OCI-LY7 (cell line): ENCODE data around the gene ATAD3A. TPM values are rescaled to one million over a fixed set of nuclear protein-coding genes. Genes with fewer than 3 reads are reported as not detected.
"Not testable (repeated sequence)": the region's sequence is repeated elsewhere in the genome, so short reads cannot be mapped to it uniquely, and the experiment has no call there.

Source experiments
- BruUV-seq: library from RNA; stranded (reverse); fragments of 400-500 nt; replicated peaks from 2 replicates; lab custom pipeline; 2021; lab: Mats Ljungman, UMichigan
- CTCF ChIA-PET: fragments of 300-600 bp; sonication (Branson Sonifier 250); formaldehyde crosslinking; loops from one replicate; lab custom pipeline; 2022; ENCODE audit warnings: antibody characterized with exemption; ENCODE audit not compliant: unreplicated experiment; lab: Charles Lee
- POLR2A ChIA-PET: fragments of 300-600 bp; sonication (Branson Sonifier 250); formaldehyde crosslinking; loops from one replicate; lab custom pipeline; 2022; ENCODE audit warnings: antibody characterized with exemption; lab: Charles Lee
- DNase-seq: peaks from one replicate; pipeline ENCODE4 v3.0.0-alpha.2; 2015; ENCODE audit warnings: low spot score
- H2AFZ ChIP-seq: fragments of 200-600 bp; sonication (generic), shearing (Covaris generic); 2 replicates; pipeline ENCODE4 v1.6.1; 2014; ENCODE audit warnings: mild to moderate bottlenecking, antibody characterized with exemption, low read length, moderate library complexity
- H3K27ac ChIP-seq: fragments of 200-600 bp; sonication (generic); 2 replicates; pipeline ENCODE4 v1.5.1; 2014; ENCODE audit warnings: mixed run types, low read depth, mild to moderate bottlenecking, moderate library complexity, low read length, inconsistent platforms; ENCODE audit not compliant: poor library complexity, severe bottlenecking
- H3K36me3 ChIP-seq: fragments of 200-600 bp; sonication (generic); 2 replicates; pipeline ENCODE4 v1.6.1; 2014; ENCODE audit warnings: mild to moderate bottlenecking, antibody characterized with exemption, low read length, moderate library complexity, mixed read lengths; ENCODE audit not compliant: insufficient read depth
- H3K4me1 ChIP-seq: fragments of 200-600 bp; sonication (generic); 2 replicates; pipeline ENCODE4 v1.5.1; 2014; ENCODE audit warnings: mild to moderate bottlenecking, low read length; ENCODE audit not compliant: insufficient read depth, poor library complexity, severe bottlenecking
- H3K4me2 ChIP-seq: fragments of 200-600 bp; sonication (generic); 2 replicates; pipeline ENCODE4 v1.6.1; 2014; ENCODE audit warnings: mild to moderate bottlenecking, low read length
- H3K4me3 ChIP-seq: fragments of 200-600 bp; sonication (generic); 2 replicates; pipeline ENCODE4 v1.5.1; 2014; ENCODE audit warnings: mild to moderate bottlenecking, low read depth, low read length; ENCODE audit not compliant: poor library complexity, severe bottlenecking
- H3K79me2 ChIP-seq: fragments of 200-600 bp; sonication (generic); 2 replicates; pipeline ENCODE4 v1.6.1; 2016; ENCODE audit warnings: low read depth, mild to moderate bottlenecking, low read length, moderate library complexity, mixed read lengths; ENCODE audit not compliant: insufficient read depth
- H3K9me2 ChIP-seq: fragments of 200-600 bp; sonication (generic); 2 replicates; pipeline ENCODE4 v1.6.1; 2016; ENCODE audit warnings: mild to moderate bottlenecking, low read length, mixed read lengths; ENCODE audit not compliant: insufficient read depth
- H3K9me3 ChIP-seq: fragments of 200-600 bp; sonication (generic); 2 replicates; pipeline ENCODE4 v1.6.1; 2014; ENCODE audit warnings: mild to moderate bottlenecking, mixed run types, low read length, mixed read lengths
- H4K20me1 ChIP-seq: fragments of 200-600 bp; sonication (generic); 2 replicates; pipeline ENCODE4 v1.6.1; 2014; ENCODE audit warnings: mild to moderate bottlenecking, antibody characterized with exemption, low read length, moderate library complexity, mixed read lengths; ENCODE audit not compliant: insufficient read depth
- EZH2phosphoT487 ChIP-seq: fragments of 200-600 bp; sonication (generic); IDR thresholded peaks from 2 replicates; pipeline ENCODE4 v1.6.1; 2018; ENCODE audit warnings: low read depth, borderline replicate concordance, mild to moderate bottlenecking, mixed run types, antibody characterized with exemption, low read length, moderate library complexity, mixed read lengths
- intact Hi-C: fragments of 100-400 bp; cut with micrococcal nuclease; formaldehyde crosslinking; loops from one replicate; pipeline ENCODE4 v1.10.0; 2022; ENCODE audit not compliant: unreplicated experiment
- total RNA-seq, 2 experiments: library from RNA; depleted of rRNA in 1 of 2; stranded (reverse); fragments of >200 nt in 1 of 2; shearing (Covaris generic) in 1 of 2; gene quantifications; 2 replicates each; pipeline ENCODE4 v1.2.3, GENCODE V29; 2014 to 2022
- TF ChIP-seq, protein P1 (sequence below): fragments of 200-600 bp; sonication (generic); conservative IDR thresholded peaks from 2 replicates; pipeline ENCODE4 v1.5.1; 2014; ENCODE audit warnings: mild to moderate bottlenecking, antibody characterized with exemption, low read length, moderate library complexity, mixed read lengths

ATAD3A gene
- total RNA-seq, 2 experiments from 2014 or later, result 81.9 to 88.6 TPM

DNA sequence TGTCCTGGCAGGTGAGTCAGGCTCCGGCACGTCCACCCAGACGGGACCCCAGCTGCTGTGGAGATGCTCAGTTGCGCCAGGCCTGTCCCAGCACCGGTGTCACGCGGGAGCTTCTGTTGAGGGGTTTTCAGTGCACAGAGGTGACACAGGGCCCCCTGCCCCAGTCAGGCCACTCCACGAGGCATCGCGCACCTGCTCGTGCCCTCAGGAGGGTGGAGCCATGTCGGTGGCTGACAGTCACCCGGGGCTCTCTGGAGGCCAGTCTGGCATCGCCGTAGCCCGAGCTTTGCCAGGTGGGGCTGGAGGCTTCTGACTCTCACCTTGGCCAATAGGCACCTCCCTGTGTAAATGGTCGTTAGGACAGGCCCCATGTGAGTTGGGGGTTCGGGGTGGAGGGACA lies 17.4 kb downstream of the ATAD3A start:
- Histone ChIP-seq H3K4me3 (no peak overlapping the region), H3K4me1 (no peaks in the 10 kb centered on the region), H3K27ac (no peak overlapping the region), H3K9me3 (0 out of 2 replicates have a peak, but pooled peaks cover 4% of the 10 kb centered on the region), H2AFZ (no peak overlapping the region), H3K36me3 (peaks cover 73% of the 10 kb centered on the region), H4K20me1 (no peaks in the 10 kb centered on the region), H3K4me2 (no peak overlapping the region), H3K9me2 (no peaks in the 10 kb centered on the region), H3K79me2 (no peaks in the 10 kb centered on the region)
- intact Hi-C loops, result no loop called here
- ChIA-PET POLR2A (no interaction called here), CTCF (no interaction called here)
- no peak for DNase-seq
- TF ChIP-seq, protein P1, sequence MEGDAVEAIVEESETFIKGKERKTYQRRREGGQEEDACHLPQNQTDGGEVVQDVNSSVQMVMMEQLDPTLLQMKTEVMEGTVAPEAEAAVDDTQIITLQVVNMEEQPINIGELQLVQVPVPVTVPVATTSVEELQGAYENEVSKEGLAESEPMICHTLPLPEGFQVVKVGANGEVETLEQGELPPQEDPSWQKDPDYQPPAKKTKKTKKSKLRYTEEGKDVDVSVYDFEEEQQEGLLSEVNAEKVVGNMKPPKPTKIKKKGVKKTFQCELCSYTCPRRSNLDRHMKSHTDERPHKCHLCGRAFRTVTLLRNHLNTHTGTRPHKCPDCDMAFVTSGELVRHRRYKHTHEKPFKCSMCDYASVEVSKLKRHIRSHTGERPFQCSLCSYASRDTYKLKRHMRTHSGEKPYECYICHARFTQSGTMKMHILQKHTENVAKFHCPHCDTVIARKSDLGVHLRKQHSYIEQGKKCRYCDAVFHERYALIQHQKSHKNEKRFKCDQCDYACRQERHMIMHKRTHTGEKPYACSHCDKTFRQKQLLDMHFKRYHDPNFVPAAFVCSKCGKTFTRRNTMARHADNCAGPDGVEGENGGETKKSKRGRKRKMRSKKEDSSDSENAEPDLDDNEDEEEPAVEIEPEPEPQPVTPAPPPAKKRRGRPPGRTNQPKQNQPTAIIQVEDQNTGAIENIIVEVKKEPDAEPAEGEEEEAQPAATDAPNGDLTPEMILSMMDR, result no peak
- no peak for TF ChIP-seq EZH2phosphoT487
- BruUV-seq, result no TSS peak

DNA sequence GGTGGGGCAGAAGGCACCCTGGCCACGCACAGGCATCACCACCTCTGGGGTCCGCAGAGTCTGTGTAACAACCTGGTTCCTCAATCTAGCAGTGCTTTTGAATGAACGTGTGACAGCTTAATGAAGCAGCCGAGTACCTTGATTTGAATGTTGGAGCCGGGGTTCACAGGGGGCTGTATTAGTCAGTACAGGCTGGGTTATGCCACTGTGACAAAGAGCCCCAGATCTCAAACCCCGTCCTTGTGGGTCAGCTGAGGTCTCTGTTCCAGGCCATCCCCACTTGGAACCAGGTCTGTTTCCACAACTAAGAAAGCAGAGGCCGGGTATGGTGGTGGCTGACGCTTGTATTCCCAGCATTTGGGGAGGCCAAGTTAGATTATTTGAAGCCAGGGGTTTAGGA lies 18.0 kb downstream of the ATAD3A start:
- Histone ChIP-seq H3K9me3 (0 out of 2 replicates have a peak, but pooled peaks cover 4% of the 10 kb centered on the region), H3K9me2 (no peaks in the 10 kb centered on the region), H3K4me2 (no peak overlapping the region), H3K36me3 (peaks cover 74% of the 10 kb centered on the region), H3K4me3 (no peak overlapping the region), H3K4me1 (no peaks in the 10 kb centered on the region), H2AFZ (no peak overlapping the region), H3K27ac (no peak overlapping the region), H3K79me2 (no peaks in the 10 kb centered on the region), H4K20me1 (no peaks in the 10 kb centered on the region)
- POLR2A ChIA-PET, result no interaction called here
- TF ChIP-seq EZH2phosphoT487, result no peak
- TF ChIP-seq, protein P1, result no peak
- no TSS peak for BruUV-seq
- intact Hi-C loops, result no loop called here
- DNase-seq, result no peak
- CTCF ChIA-PET, result no interaction called here

DNA sequence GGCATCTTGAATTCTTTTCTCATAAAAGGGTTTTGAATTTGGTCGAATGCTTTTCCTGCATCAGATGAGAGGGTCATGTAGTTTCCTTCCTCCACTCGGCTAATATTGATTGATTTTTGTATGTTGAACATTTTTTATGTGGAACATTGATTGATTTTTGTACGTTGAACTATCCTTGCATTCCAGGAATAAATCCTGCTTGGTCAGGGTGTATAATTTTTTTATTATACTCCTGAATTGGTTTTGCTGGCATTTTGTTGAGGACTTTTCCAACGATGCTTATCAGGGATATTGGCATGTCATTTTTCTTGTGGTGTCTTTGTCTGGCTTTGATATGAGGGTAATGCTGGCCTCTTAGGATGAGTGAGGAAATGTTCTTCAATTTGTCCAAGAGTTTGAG lies 20.0 kb downstream of the ATAD3A start:
- no peaks in the 10 kb centered on the region for H3K9me2 ChIP-seq
- no peak overlapping the region for H3K4me3 ChIP-seq
- H3K4me1 ChIP-seq, result no peaks in the 10 kb centered on the region
- BruUV-seq, result no TSS peak
- no peak overlapping the region for H3K27ac ChIP-seq
- H2AFZ ChIP-seq, result no peak overlapping the region
- POLR2A ChIA-PET, result no interaction called here
- no peak overlapping the region for H3K4me2 ChIP-seq
- CTCF ChIA-PET, result no interaction called here
- intact Hi-C loops, result no loop called here
- H3K9me3 ChIP-seq, result 0 out of 2 replicates have a peak, but pooled peaks cover 4% of the 10 kb centered on the region
- TF ChIP-seq, protein P1, result no peak
- TF ChIP-seq EZH2phosphoT487, result no peak
- H4K20me1 ChIP-seq, result no peaks in the 10 kb centered on the region
- DNase-seq, result no peak
- H3K36me3 ChIP-seq, result peaks cover 60% of the 10 kb centered on the region
- no peaks in the 10 kb centered on the region for H3K79me2 ChIP-seq

DNA sequence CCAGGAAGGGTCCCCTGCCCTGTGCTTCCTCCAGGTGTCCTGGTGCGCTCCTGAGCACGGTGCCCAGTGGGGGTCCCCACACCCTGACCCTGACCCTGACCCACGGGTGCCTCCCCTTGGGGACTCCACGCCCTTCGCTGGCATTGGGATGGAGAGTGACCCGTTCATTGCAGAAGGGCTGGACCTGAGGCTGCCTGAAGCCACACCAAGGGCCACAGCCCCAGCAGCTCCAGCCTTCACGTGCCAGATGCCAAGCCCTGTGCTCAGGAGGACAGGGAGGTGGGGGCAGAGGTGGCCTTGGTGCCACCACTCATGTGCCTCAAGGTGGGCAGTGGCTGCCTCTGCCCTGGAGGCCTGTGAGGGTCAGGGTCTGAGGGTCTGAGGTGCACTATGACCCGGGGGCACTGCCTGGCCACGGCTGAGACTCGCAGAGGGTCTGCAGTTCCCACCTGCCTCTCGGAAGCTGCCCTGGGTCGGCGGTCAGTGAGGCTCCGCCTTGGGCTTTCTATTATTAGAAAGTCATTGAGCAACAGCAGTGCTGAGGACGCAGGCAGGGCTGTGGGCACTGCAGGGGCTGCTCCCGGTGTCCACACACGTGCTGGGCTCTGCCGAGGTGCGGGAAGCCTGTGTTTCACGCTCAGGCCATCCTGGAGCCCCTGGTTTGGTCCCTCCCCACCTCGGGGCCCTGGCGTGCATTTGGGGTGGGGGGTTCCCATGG lies 21.4 kb downstream of the ATAD3A start:
- intact Hi-C loops, H3K4me2 ChIP-seq, DNase-seq, CTCF ChIA-PET, POLR2A ChIA-PET, H4K20me1 ChIP-seq, H3K27ac ChIP-seq, H3K4me1 ChIP-seq, H2AFZ ChIP-seq, H3K4me3 ChIP-seq, H3K9me2 ChIP-seq, BruUV-seq, H3K79me2 ChIP-seq, H3K9me3 ChIP-seq: not testable (repeated sequence)
- peaks cover 47% of the 10 kb centered on the region for H3K36me3 ChIP-seq
